Liver (tissue), 9 donors: ENCODE data around the gene HOXB4. TPM values are rescaled to one million over a fixed set of nuclear protein-coding genes. Genes with fewer than 3 reads are reported as not detected.

Experiments
- DNase-seq: peaks from one replicate; pipeline ENCODE4 v3.0.0-alpha.2; 2017; ENCODE audit warnings: low spot score
- H3K27ac ChIP-seq, 2 donors: one replicate each; pipeline ENCODE4 v1.7.0; 2013; ENCODE audit warnings: inconsistent platforms in 2 of 2, low read length in 2 of 2, control low read depth in 1 of 2, low read depth in 1 of 2, mild to moderate bottlenecking in 1 of 2
- H3K27me3 ChIP-seq, 4 donors: one replicate each; pipeline versions ENCODE4 v1.6.1 to v1.7.0; 2013; ENCODE audit warnings: low read length in 3 of 4, inconsistent platforms in 1 of 4, mild to moderate bottlenecking in 1 of 4, moderate library complexity in 1 of 4; ENCODE audit not compliant: control insufficient read depth in 4 of 4, insufficient read depth in 4 of 4
- H3K36me3 ChIP-seq, 4 donors: one replicate each; pipeline versions ENCODE4 v1.6.1 to v1.7.0; 2013; ENCODE audit warnings: low read length in 3 of 4, mild to moderate bottlenecking in 3 of 4, low read depth in 1 of 4, moderate library complexity in 1 of 4; ENCODE audit not compliant: control insufficient read depth in 4 of 4, insufficient read depth in 3 of 4
- H3K4me1 ChIP-seq, 4 donors: one replicate each; pipeline versions ENCODE4 v1.6.1 to v1.7.0; 2013; ENCODE audit warnings: low read length in 3 of 4, mild to moderate bottlenecking in 3 of 4, moderate library complexity in 1 of 4; ENCODE audit not compliant: control insufficient read depth in 4 of 4, insufficient read depth in 4 of 4
- H3K4me3 ChIP-seq, 3 donors: one replicate each; pipeline versions ENCODE4 v1.6.1 to v1.7.0; 2013; ENCODE audit warnings: low read length in 3 of 3, control low read depth in 1 of 3, low read depth in 1 of 3, mild to moderate bottlenecking in 1 of 3
- H3K9ac ChIP-seq, 2 donors: one replicate each; pipeline ENCODE4 v1.7.0; 2013; ENCODE audit warnings: low read length in 2 of 2, mild to moderate bottlenecking in 2 of 2, moderate library complexity in 2 of 2, control low read depth in 1 of 2, low read depth in 1 of 2
- H3K9me3 ChIP-seq, 4 donors: one replicate each; pipeline versions ENCODE4 v1.6.1 to v1.7.0; 2013; ENCODE audit warnings: low read length in 3 of 4; ENCODE audit not compliant: control insufficient read depth in 4 of 4
- ATF3 ChIP-seq: IDR thresholded peaks from 2 replicates; pipeline ENCODE4 v1.6.1; 2016; ENCODE audit warnings: antibody characterized with exemption
- CTCF ChIP-seq: fragments of 150-350 bp; IDR thresholded peaks from 2 replicates; pipeline ENCODE4 v1.5.1; 2017; ENCODE audit warnings: improper control_type of control experiment, low read depth, low read length; ENCODE audit not compliant: missing input control
- EGR1 ChIP-seq, 2 donors: IDR thresholded peaks; 2 replicates each; pipeline ENCODE4 v1.6.1; 2016 to 2018; ENCODE audit warnings: antibody characterized with exemption in 2 of 2, low read depth in 2 of 2
- FOXA1 ChIP-seq: IDR thresholded peaks from 2 replicates; pipeline ENCODE4 v1.6.1; 2016; ENCODE audit warnings: antibody characterized with exemption
- FOXA2 ChIP-seq: IDR thresholded peaks from 2 replicates; pipeline ENCODE4 v1.6.1; 2016; ENCODE audit warnings: antibody characterized with exemption
- GABPA ChIP-seq, 2 donors: IDR thresholded peaks in 1 of 2; conservative IDR thresholded peaks in 1 of 2; 2 replicates each; pipeline ENCODE4 v1.6.1; 2016; ENCODE audit warnings: antibody characterized with exemption in 2 of 2, mild to moderate bottlenecking in 1 of 2, moderate library complexity in 1 of 2
- HNF4A ChIP-seq, 2 donors: conservative IDR thresholded peaks; 2 replicates each; pipeline ENCODE4 v1.6.1; 2016; ENCODE audit warnings: antibody characterized with exemption in 2 of 2, mild to moderate bottlenecking in 2 of 2
- HNF4G ChIP-seq: IDR thresholded peaks from 2 replicates; pipeline ENCODE4 v1.6.1; 2016; ENCODE audit warnings: antibody characterized with exemption
- JUND ChIP-seq, 2 donors: IDR thresholded peaks; 2 replicates each; pipeline ENCODE4 v1.6.1; 2016; ENCODE audit warnings: antibody characterized with exemption in 2 of 2
- MAX ChIP-seq: IDR thresholded peaks from 2 replicates; pipeline ENCODE4 v1.6.1; 2016; ENCODE audit warnings: antibody characterized with exemption
- NR2F2 ChIP-seq: IDR thresholded peaks from 2 replicates; pipeline ENCODE4 v1.6.1; 2016; ENCODE audit warnings: antibody characterized with exemption
- RAD21 ChIP-seq, 2 donors: IDR thresholded peaks; 2 replicates each; pipeline ENCODE4 v1.6.1; 2016; ENCODE audit warnings: antibody characterized with exemption in 2 of 2, mild to moderate bottlenecking in 2 of 2
- REST ChIP-seq: IDR thresholded peaks from 2 replicates; pipeline ENCODE4 v1.6.1; 2016; ENCODE audit warnings: antibody characterized with exemption, mild to moderate bottlenecking
- RXRA ChIP-seq, 2 donors: IDR thresholded peaks; 2 replicates each; pipeline ENCODE4 v1.6.1; 2017 to 2018; ENCODE audit warnings: antibody characterized with exemption in 2 of 2, mild to moderate bottlenecking in 1 of 2
- SP1 ChIP-seq: IDR thresholded peaks from 2 replicates; pipeline ENCODE4 v1.6.1; 2018; ENCODE audit warnings: antibody characterized with exemption, mild to moderate bottlenecking
- TAF1 ChIP-seq: conservative IDR thresholded peaks from 2 replicates; pipeline ENCODE4 v1.6.1; 2016; ENCODE audit warnings: antibody characterized with exemption, mild to moderate bottlenecking
- YY1 ChIP-seq: IDR thresholded peaks from 2 replicates; pipeline ENCODE4 v1.6.1; 2016; ENCODE audit warnings: antibody characterized with exemption, mild to moderate bottlenecking
- ZBTB33 ChIP-seq: IDR thresholded peaks from 2 replicates; pipeline ENCODE4 v1.6.1; 2016; ENCODE audit warnings: antibody characterized with exemption
- WGBS: extraction: QIAGEN DNeasy Blood & Tissue Kit; methylation state at CpG from one replicate; pipeline ENCODE4 v1.1.7; 2013; 5-methylcytosine and 5-hydroxymethylcytosine counted together
- polyA plus RNA-seq, 2 donors: library from polyadenylated mRNA; stranded (reverse) in 1 of 2; unstranded in 1 of 2; fragments of 200-250 nt in 1 of 2; fragments of >200 nt in 1 of 2; fragmentation: Nextera tagmentation in 1 of 2; extraction: Ambion mirVana in 1 of 2; gene quantifications; one replicate each; pipeline versions ENCODE4 v1.2.1 to v1.2.3, GENCODE V29; 2013 to 2015
- total RNA-seq, 2 donors: library from RNA; depleted of rRNA; stranded (reverse); fragments of >200 nt; gene quantifications; one replicate each; pipeline ENCODE4 v1.2.3, GENCODE V29; 2014
- donor health status: healthy.
- donor health status: healthy.
- donor health status: healthy.
- donor health status: healthy.
- donor health status: healthy.

Gene HOXB4
- total and polyA plus RNA-seq, 4 donors = 0.19 to 0.75 (median 0.50) TPM

- 23% methylated on average over 24 of the region's 24 CpGs for WGBS
- TF ChIP-seq ZBTB33 = no peak
- TF ChIP-seq JUND (IDR thresholded peaks at IDR 0.05) = no peak
- no peak for TF ChIP-seq TAF1
- TF ChIP-seq HNF4A (conservative IDR thresholded peaks at IDR 0.05) = no peak
- TF ChIP-seq MAX = no peak
- no peak for TF ChIP-seq CTCF
- no peak for TF ChIP-seq YY1
- TF ChIP-seq FOXA1 = no peak
- no peak for TF ChIP-seq SP1
- TF ChIP-seq FOXA2 = no peak
- TF ChIP-seq ATF3 = no peak
- TF ChIP-seq EGR1 (IDR thresholded peaks at IDR 0.05; ENCODE audit: low read depth in 2 of 2) = no peak
- no peak for TF ChIP-seq GABPA (IDR thresholded peaks at IDR 0.05 in 1 of 2, conservative IDR thresholded peaks at IDR 0.05 in 1 of 2)
- TF ChIP-seq HNF4G = no peak
- TF ChIP-seq NR2F2 = no peak
- no peak for TF ChIP-seq RAD21 (IDR thresholded peaks at IDR 0.05)
- no peak for TF ChIP-seq RXRA (IDR thresholded peaks at IDR 0.05)
- TF ChIP-seq REST = no peak
- Histone ChIP-seq H3K4me3 (no peak overlapping the region), H3K9me3 (no peaks in the 10 kb centered on the region), H3K4me1 (peaks cover 0 to 9% (median 3%) of the 10 kb centered on the region in 4 donors), H3K36me3 (no peaks in the 10 kb centered on the region), H3K27me3 (peaks cover 0 to 9% (median 4%) of the 10 kb centered on the region in 4 donors), H3K9ac (no peak overlapping the region), H3K27ac (peak overlapping the region; percentile 25 to 56)
- peak; percentile 42 for DNase-seq
Observed at GRCh38 chr17:48547808-48548522, 30.2 kb downstream of the HOXB4 start.
